ENCODE measurements around the gene C1orf159. TPM values are rescaled to one million over a fixed set of nuclear protein-coding genes. Genes with fewer than 3 reads are reported as not detected.
A peak's percentile ranks its signal among the peaks of the same experiment; 100 is the strongest.

The C1orf159 gene
- total and polyA plus RNA-seq, 2 experiments from 2014 or later = 7.1 to 25.1 TPM

GRCh38 chr1:1069711-1070676, 45.9 kb downstream of the C1orf159 start:
- no peak overlapping the region for H3K27ac ChIP-seq
- no peaks in the 10 kb centered on the region for H3K9me3 ChIP-seq (ENCODE audit: low read depth)
- H2AFZ ChIP-seq = peak overlapping the region; percentile 49
- H3K4me3 ChIP-seq = no peak overlapping the region
- H3K4me2 ChIP-seq = peak overlapping the region; percentile 76
- no peak for TF ChIP-seq EZH2phosphoT487 (IDR thresholded peaks at IDR 0.05; ENCODE audit: low read depth, severe bottlenecking, unreplicated experiment)
- no peak for TF ChIP-seq EZH2 (IDR thresholded peaks at IDR 0.05; ENCODE audit: borderline replicate concordance)
- TF ChIP-seq, protein P1, sequence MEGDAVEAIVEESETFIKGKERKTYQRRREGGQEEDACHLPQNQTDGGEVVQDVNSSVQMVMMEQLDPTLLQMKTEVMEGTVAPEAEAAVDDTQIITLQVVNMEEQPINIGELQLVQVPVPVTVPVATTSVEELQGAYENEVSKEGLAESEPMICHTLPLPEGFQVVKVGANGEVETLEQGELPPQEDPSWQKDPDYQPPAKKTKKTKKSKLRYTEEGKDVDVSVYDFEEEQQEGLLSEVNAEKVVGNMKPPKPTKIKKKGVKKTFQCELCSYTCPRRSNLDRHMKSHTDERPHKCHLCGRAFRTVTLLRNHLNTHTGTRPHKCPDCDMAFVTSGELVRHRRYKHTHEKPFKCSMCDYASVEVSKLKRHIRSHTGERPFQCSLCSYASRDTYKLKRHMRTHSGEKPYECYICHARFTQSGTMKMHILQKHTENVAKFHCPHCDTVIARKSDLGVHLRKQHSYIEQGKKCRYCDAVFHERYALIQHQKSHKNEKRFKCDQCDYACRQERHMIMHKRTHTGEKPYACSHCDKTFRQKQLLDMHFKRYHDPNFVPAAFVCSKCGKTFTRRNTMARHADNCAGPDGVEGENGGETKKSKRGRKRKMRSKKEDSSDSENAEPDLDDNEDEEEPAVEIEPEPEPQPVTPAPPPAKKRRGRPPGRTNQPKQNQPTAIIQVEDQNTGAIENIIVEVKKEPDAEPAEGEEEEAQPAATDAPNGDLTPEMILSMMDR (IDR thresholded peaks at IDR 0.05; ENCODE audit: poor library complexity) = no peak
- WGBS (ENCODE audit: low lambda C conversion rate, missing lambda C conversion rate) = 71% methylated on average over 39 of the region's 40 CpGs
- no peaks in the 10 kb centered on the region for H3K36me3 ChIP-seq (replicated peaks; ENCODE audit: insufficient read depth, low read depth)
- H3K27me3 ChIP-seq = no peaks in the 10 kb centered on the region
- H3K4me1 ChIP-seq (ENCODE audit: insufficient read depth) = peaks cover 5% of the 10 kb centered on the region
- no peaks in the 10 kb centered on the region for H3K79me2 ChIP-seq
- no peak for DNase-seq (ENCODE audit: low spot score)
- no peaks in the 10 kb centered on the region for H4K20me1 ChIP-seq (ENCODE audit: insufficient read depth, poor library complexity, severe bottlenecking)
- no peaks in the 10 kb centered on the region for H3K9me2 ChIP-seq (replicated peaks; ENCODE audit: insufficient read depth)

DNA sequence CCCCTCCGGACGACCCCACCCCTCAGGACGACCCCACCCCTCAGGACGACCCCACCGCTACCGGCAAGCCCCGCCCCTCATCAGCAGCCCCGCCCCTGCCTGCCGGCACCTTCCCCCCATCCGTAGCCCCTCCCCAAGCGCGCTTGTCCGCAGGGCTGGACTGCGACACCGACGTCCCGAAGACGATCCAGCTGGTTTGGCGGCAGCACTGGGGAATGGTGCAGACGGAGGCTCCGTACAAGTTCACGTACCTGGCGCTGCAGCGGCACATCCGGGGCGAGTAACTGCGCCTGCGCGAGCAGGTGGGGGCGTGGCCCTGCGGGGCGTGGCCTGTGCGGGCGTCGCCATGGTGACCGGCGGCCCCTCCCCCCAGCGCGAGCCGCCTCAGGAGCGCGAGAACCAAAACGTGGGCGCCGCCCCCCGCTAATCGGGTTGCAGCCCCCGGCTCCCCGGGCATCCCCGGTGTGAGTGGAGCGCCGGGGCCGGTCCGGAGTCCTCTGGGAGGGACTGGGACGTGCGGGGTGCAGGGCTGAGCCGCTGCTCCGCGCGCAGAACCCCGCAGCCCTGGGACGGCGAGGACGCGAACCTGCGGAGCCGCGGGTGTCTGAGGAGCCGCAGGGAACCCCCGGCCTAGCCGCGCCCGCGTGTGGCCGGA, 46.7 kb downstream of the C1orf159 start:
- peak; percentile 91 for DNase-seq (ENCODE audit: low spot score)
- Histone ChIP-seq H3K9me2 (replicated peaks; ENCODE audit: insufficient read depth) (no peaks in the 10 kb centered on the region), H3K36me3 (replicated peaks; ENCODE audit: insufficient read depth, low read depth) (no peaks in the 10 kb centered on the region), H3K4me2 (peak overlapping the region; percentile 76), H3K4me1 (ENCODE audit: insufficient read depth) (peaks cover 8% of the 10 kb centered on the region), H3K4me3 (peak overlapping the region; percentile 19), H3K27ac (peak overlapping the region; percentile 59), H3K27me3 (no peaks in the 10 kb centered on the region), H2AFZ (peak overlapping the region; percentile 49), H4K20me1 (ENCODE audit: insufficient read depth, poor library complexity, severe bottlenecking) (no peaks in the 10 kb centered on the region), H3K9me3 (ENCODE audit: low read depth) (no peaks in the 10 kb centered on the region), H3K79me2 (no peaks in the 10 kb centered on the region)
- TF ChIP-seq EZH2 (IDR thresholded peaks at IDR 0.05; ENCODE audit: borderline replicate concordance) (no peak), EZH2phosphoT487 (IDR thresholded peaks at IDR 0.05; ENCODE audit: low read depth, severe bottlenecking, unreplicated experiment) (no peak)
- TF ChIP-seq, protein P1 (IDR thresholded peaks at IDR 0.05; ENCODE audit: poor library complexity) = no peak
- 7% methylated on average over 39 of the region's 75 CpGs for WGBS (ENCODE audit: low lambda C conversion rate, missing lambda C conversion rate)

DNA sequence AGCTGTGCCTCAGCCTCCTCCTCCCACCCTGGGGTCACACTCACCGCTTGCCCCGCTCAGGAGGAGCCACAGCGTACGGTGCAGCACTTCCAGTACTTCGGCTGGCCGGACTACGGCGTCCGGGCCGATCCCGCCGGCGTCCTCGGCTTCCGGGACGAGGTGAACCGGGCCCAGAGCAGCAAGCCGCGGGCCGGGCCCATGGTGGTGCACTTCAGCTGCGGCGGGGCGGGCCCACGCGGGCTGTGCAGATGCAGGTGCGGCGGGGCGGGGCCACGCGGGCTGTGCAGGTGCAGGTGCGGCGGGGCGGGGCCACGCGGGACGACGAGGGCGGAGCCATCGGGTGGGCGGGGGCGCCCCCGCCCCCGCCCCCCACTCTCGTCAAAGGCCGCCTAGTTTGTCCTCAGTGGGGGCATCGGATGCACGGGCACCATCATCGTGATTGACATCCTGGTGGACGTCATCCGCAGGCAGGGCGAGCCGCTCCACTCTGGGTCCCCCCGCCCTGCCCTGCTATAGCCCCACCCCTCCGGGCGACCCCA, 47.3 kb downstream of the C1orf159 start:
- Histone ChIP-seq H3K27me3 (no peaks in the 10 kb centered on the region), H4K20me1 (ENCODE audit: insufficient read depth, poor library complexity, severe bottlenecking) (no peaks in the 10 kb centered on the region), H3K4me1 (ENCODE audit: insufficient read depth) (peaks cover 13% of the 10 kb centered on the region), H3K9me3 (ENCODE audit: low read depth) (no peaks in the 10 kb centered on the region), H3K4me3 (peak overlapping the region; percentile 19), H3K79me2 (no peaks in the 10 kb centered on the region), H3K27ac (peak overlapping the region; percentile 59), H3K9me2 (replicated peaks; ENCODE audit: insufficient read depth) (no peaks in the 10 kb centered on the region), H3K4me2 (peak overlapping the region; percentile 76), H3K36me3 (replicated peaks; ENCODE audit: insufficient read depth, low read depth) (no peaks in the 10 kb centered on the region), H2AFZ (no peak overlapping the region)
- TF ChIP-seq EZH2 (IDR thresholded peaks at IDR 0.05; ENCODE audit: borderline replicate concordance) (no peak), EZH2phosphoT487 (IDR thresholded peaks at IDR 0.05; ENCODE audit: low read depth, severe bottlenecking, unreplicated experiment) (no peak)
- TF ChIP-seq, protein P1 (IDR thresholded peaks at IDR 0.05; ENCODE audit: poor library complexity) = no peak
- WGBS (ENCODE audit: low lambda C conversion rate, missing lambda C conversion rate) = 5% methylated on average over 36 of the region's 55 CpGs
- DNase-seq (ENCODE audit: low spot score) = peak; percentile 91
